Right ventricle myocardium superior (tissue), 1 donor: ENCODE results near the gene GMPR2. TPM values are rescaled to one million over a fixed set of nuclear protein-coding genes. Genes with fewer than 3 reads are reported as not detected.

Experiments
- ATAC-seq: fragments of 200-7000 bp; cut with Tn5 transposase; one replicate; pipeline ENCODE4 v1.9.1; 2020; ENCODE audit warnings: mild to moderate bottlenecking; ENCODE audit not compliant: poor library complexity
- DNase-seq: peaks from one replicate; pipeline ENCODE4 v3.0.0-alpha.2; 2020
- intact Hi-C: fragments of 100-400 bp; cut with DNase I; formaldehyde crosslinking; loops from one replicate; pipeline ENCODE4 v1.11.2; 2022
- total RNA-seq: library from RNA; stranded (reverse); fragmentation: NEBNext Ultra II Directional; extraction: Animal tissue kit (Norgen Biotek cat#: 25700); gene quantifications from one replicate; pipeline ENCODE4 v1.2.1, GENCODE V29; 2021
- donor health status: DM: no; HTN: yes; CAD: no; lungs with severe emphysema.

Gene GMPR2
- total RNA-seq, 1 donor from 2014 or later: 26.2 TPM

- DNase-seq (no peak), ATAC-seq (no peak)
- intact Hi-C loops: loop anchor here (5.0 kb wide), 1 partner anchor 34 kb away; no protein-coding TSS in a partner anchor
Observed at GRCh38 chr14:24258548-24259265, 26.0 kb downstream of the GMPR2 start.

- ATAC-seq (no peak), DNase-seq (no peak)
- intact Hi-C loops: loop anchor here (5.0 kb wide), 1 partner anchor 33 kb away; no protein-coding TSS in a partner anchor
Observed at GRCh38 chr14:24259282-24260025, 26.7 kb downstream of the GMPR2 start.

- no peak for DNase-seq
- ATAC-seq: no peak
- intact Hi-C loops: no loop called here
Observed at GRCh38 chr14:24260026-24260779, 27.5 kb downstream of the GMPR2 start.

- ATAC-seq (no peak), DNase-seq (no peak)
- intact Hi-C loops: no loop called here
Observed at GRCh38 chr14:24260780-24261157, 28.0 kb downstream of the GMPR2 start.

- intact Hi-C loops: no loop called here
- ATAC-seq (no peak), DNase-seq (no peak)
Observed at GRCh38 chr14:24261256-24261968, 28.7 kb downstream of the GMPR2 start.

- ATAC-seq (no peak), DNase-seq (no peak)
- intact Hi-C loops: no loop called here
Observed at GRCh38 chr14:24261969-24262327, 29.2 kb downstream of the GMPR2 start.

- DNase-seq: no peak
- no peak for ATAC-seq
Observed at GRCh38 chr14:24262821-24263733, 30.3 kb downstream of the GMPR2 start, which contains the start of gene TGM1. Gene TGM1, minus strand, starts transcription at chr14:24263177. Its CDS starts 825 bp downstream, at chr14:24262352.

GRCh38 chr14:24263848-24264247 is 31.1 kb downstream of the GMPR2 start:
- ATAC-seq: no peak

More at GRCh38 chr14:24262821-24263733, 30.3 kb downstream of the GMPR2 start, which contains the start of gene TGM1:
- intact Hi-C loops: no loop called here

GRCh38 chr14:24264298-24264697 is 31.6 kb downstream of the GMPR2 start:
- no peak for DNase-seq
- ATAC-seq: no peak
- intact Hi-C loops: no loop called here

More at GRCh38 chr14:24263848-24264247, 31.1 kb downstream of the GMPR2 start:
- intact Hi-C loops: no loop called here
- DNase-seq: no peak

- intact Hi-C loops: no loop called here
- DNase-seq (no peak), ATAC-seq (no peak)
Observed at GRCh38 chr14:24266344-24267244, 33.9 kb downstream of the GMPR2 start.

- ATAC-seq (no peak), DNase-seq (no peak)
Observed at GRCh38 chr14:24267516-24267915, 34.8 kb downstream of the GMPR2 start.

GRCh38 chr14:24268225-24268624 is 35.5 kb downstream of the GMPR2 start:
- ATAC-seq (no peak), DNase-seq (no peak)
- intact Hi-C loops: no loop called here

More at GRCh38 chr14:24267516-24267915, 34.8 kb downstream of the GMPR2 start:
- intact Hi-C loops: no loop called here

- ATAC-seq: no peak
Observed at GRCh38 chr14:24269368-24269767, 36.6 kb downstream of the GMPR2 start.

GRCh38 chr14:24269910-24270536 is 37.3 kb downstream of the GMPR2 start:
- intact Hi-C loops: no loop called here
- DNase-seq: no peak
- ATAC-seq: no peak

More at GRCh38 chr14:24269368-24269767, 36.6 kb downstream of the GMPR2 start:
- no peak for DNase-seq
- intact Hi-C loops: no loop called here

- DNase-seq: no peak
- ATAC-seq: peak; percentile 14
- intact Hi-C loops: no loop called here
Observed at GRCh38 chr14:24270537-24271133, 37.9 kb downstream of the GMPR2 start.
